ENCODE measurements around the gene POLE4.

The POLE4 gene

DNA sequence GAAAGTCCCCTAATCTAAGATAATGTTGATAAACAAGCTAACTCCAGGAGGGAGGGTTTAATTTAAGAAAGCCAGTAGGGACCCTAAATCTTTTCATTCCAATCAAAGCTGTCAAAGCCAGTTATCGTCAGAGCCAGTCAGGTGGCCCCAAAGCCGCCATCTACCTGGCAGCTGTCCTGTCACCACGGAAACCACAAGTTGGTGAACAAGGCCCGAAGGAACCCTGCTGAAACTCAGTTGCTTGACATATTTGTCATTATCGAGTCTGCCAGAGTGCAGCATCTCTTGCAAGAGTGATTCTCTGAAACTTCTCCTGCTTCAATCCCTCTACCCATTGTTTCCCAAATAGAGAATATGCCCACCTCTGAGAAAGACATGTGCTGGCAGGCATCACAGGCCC, 30.8 kb upstream of the POLE4 start:
- TF ChIP-seq, protein P1, sequence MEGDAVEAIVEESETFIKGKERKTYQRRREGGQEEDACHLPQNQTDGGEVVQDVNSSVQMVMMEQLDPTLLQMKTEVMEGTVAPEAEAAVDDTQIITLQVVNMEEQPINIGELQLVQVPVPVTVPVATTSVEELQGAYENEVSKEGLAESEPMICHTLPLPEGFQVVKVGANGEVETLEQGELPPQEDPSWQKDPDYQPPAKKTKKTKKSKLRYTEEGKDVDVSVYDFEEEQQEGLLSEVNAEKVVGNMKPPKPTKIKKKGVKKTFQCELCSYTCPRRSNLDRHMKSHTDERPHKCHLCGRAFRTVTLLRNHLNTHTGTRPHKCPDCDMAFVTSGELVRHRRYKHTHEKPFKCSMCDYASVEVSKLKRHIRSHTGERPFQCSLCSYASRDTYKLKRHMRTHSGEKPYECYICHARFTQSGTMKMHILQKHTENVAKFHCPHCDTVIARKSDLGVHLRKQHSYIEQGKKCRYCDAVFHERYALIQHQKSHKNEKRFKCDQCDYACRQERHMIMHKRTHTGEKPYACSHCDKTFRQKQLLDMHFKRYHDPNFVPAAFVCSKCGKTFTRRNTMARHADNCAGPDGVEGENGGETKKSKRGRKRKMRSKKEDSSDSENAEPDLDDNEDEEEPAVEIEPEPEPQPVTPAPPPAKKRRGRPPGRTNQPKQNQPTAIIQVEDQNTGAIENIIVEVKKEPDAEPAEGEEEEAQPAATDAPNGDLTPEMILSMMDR (IDR thresholded peaks at IDR 0.05; ENCODE audit: control insufficient read depth, extremely low read depth, insufficient read depth): no peak
- no peak for DNase-seq (ENCODE audit: low read depth)
- no peak overlapping the region for H3K4me3 ChIP-seq (ENCODE audit: low read depth, low read length)

DNA sequence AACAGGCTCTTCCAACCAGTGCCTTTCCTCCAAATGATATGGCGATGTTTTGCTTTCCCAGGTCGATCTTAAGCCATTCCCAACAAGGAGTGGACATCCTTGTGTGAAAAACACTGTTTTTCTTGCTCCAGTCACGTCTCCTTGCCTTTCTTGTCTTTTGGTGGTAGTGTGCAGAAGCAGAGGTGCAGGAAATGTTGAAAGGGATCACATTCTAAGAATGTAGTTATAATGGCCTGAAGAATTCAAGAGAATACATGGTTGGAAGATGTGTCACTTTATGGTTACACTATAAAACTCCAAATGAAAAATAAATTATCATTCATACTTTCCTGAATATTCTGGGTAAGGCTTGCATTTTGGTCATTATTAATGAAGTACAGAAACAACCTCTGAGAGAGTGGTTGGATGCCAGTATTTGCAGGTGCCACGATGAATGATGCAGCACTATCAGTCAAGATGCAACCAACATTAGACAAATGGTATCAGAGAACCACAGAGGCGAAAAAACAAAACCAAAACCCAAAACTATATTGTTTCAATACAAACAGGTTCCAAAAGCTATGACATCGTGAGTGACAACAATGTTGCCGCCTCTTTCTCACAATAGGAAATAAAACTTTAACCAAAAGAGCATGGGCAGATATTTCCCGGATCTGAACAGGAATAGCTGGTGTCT, 27.5 kb upstream of the POLE4 start:
- TF ChIP-seq, protein P1 (IDR thresholded peaks at IDR 0.05; ENCODE audit: control insufficient read depth, extremely low read depth, insufficient read depth): no peak
- H3K4me3 ChIP-seq (ENCODE audit: low read depth, low read length): no peak overlapping the region
- DNase-seq (ENCODE audit: low read depth): no peak

DNA sequence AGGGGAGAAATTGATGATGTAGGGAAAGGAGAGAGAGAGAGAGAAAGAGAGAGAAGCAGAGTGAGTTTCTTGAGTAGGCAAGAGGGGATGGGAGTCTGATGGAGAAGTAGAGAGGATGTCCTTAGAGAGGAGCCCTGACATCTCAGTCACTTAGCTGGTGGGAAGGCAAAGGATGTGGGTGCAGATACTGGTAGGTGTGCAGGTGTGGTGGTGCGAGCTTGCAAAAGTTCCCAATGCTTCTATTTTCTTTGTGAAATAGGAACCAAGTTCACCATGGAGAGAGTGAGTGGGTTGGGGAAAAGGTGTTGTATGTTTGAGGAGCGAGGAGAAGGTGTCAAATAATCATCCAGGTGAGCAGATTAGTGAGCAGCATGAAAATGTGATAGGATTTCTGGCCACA, 26.5 kb upstream of the POLE4 start:
- no peak for DNase-seq (ENCODE audit: low read depth)
- no peak overlapping the region for H3K4me3 ChIP-seq (ENCODE audit: low read depth, low read length)
- TF ChIP-seq, protein P1 (IDR thresholded peaks at IDR 0.05; ENCODE audit: control insufficient read depth, extremely low read depth, insufficient read depth): no peak

DNA sequence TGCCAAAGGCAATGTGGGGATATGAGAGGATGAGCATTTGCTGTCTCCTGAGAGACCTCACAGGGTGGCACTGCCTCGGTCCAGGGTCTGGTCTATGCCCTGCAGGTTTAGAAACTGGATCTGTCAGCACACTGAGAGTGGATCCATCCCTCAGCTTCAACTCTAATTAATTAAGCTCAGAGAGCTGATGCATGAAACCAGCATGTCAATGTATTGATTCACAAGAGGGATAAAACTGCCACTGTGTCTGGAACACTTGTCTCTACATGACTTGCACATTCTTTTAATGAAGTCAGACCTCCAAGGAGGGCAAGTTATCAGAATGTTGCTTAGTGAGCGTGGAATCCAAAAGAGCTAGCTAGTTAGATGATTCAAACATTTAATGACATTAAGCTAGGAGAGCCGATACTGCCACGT, 22.5 kb upstream of the POLE4 start:
- no peak for DNase-seq (ENCODE audit: low read depth)
- H3K4me3 ChIP-seq (ENCODE audit: low read depth, low read length): no peak overlapping the region
- TF ChIP-seq, protein P1 (IDR thresholded peaks at IDR 0.05; ENCODE audit: control insufficient read depth, extremely low read depth, insufficient read depth): no peak

DNA sequence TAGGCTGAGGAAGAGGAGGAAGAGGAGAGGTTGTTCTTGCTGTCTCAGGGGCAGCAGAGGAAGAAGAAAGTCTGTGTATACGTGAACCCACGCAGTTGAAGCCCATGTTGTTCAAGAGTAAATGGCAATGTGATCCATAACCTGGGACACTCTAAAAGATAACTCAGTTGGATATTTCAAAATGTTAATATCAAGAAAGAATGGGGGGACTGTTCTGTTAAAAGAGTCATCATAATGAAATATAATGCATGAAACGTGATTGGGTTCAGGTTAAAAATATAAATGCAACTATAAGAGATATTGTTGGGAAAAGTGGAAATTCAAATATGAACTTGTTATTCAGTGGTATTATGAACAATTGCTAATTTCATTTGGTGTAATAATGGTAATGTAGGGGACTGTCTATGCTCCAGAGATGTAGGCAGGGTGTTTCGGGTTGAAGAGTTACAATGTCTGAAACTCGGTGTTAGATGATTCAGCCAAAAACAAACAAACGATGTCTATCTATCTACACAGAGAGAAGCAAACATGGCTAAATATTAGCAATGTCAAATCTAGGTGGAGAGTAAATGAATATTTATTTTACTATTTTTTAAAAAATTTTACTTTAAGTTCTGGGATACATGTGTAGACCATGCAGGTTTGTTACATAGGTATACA, 21.1 kb upstream of the POLE4 start:
- DNase-seq (ENCODE audit: low read depth): no peak
- H3K4me3 ChIP-seq (ENCODE audit: low read depth, low read length): no peak overlapping the region
- TF ChIP-seq, protein P1 (IDR thresholded peaks at IDR 0.05; ENCODE audit: control insufficient read depth, extremely low read depth, insufficient read depth): no peak

DNA sequence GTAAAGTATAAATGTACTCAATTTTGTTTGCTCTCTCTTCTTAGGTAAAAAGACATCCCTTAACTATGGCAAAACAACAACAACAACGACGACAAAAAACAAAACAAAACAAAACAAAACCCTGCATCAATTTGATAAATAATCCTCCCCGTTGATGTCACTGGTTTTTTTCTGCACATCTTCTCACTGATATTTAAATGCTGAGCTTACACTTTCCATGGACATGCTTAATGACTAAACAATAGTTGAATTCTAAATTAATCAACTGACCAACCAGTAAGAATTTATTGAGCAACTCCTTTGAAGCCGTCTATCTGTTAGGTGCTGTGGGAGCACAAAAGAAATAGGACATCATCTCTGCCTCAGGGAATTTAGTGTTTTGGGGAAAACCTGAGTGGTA, 20.2 kb upstream of the POLE4 start:
- DNase-seq (ENCODE audit: low read depth): no peak
- H3K4me3 ChIP-seq (ENCODE audit: low read depth, low read length): no peak overlapping the region
- TF ChIP-seq, protein P1 (IDR thresholded peaks at IDR 0.05; ENCODE audit: control insufficient read depth, extremely low read depth, insufficient read depth): no peak

All from LNCaP clone FGC (cell line).